ENCODE data around the gene CTNNBL1.

The CTNNBL1 gene

GRCh38 chr20:37856932-37857660, 163.3 kb downstream of the CTNNBL1 start:
- DNase-seq: no peak

GRCh38 chr20:37859406-37860171, 165.8 kb downstream of the CTNNBL1 start:
- no peak for DNase-seq

GRCh38 chr20:37863289-37863688, 169.5 kb downstream of the CTNNBL1 start:
- DNase-seq: no peak

- no peak for DNase-seq
These were observed 170.5 kb downstream of the CTNNBL1 start for GRCh38 chr20:37864298-37864697.

GRCh38 chr20:37866051-37866450, 172.2 kb downstream of the CTNNBL1 start:
- no peak for DNase-seq

GRCh38 chr20:37867289-37868195, 173.7 kb downstream of the CTNNBL1 start:
- no peak for DNase-seq

- no peak for DNase-seq
These were observed 175.1 kb downstream of the CTNNBL1 start for GRCh38 chr20:37868851-37869333.

GRCh38 chr20:37869334-37869861, 175.6 kb downstream of the CTNNBL1 start:
- no peak for DNase-seq

- no peak for DNase-seq
These were observed 176.5 kb downstream of the CTNNBL1 start for GRCh38 chr20:37870294-37870693.

- DNase-seq: no peak
These were observed 177.9 kb downstream of the CTNNBL1 start for GRCh38 chr20:37871751-37872150.

GRCh38 chr20:37872161-37872560, 178.3 kb downstream of the CTNNBL1 start:
- no peak for DNase-seq

- no peak for DNase-seq
These were observed 180.1 kb downstream of the CTNNBL1 start for GRCh38 chr20:37873884-37874283.

- no peak for DNase-seq
These were observed 181.8 kb downstream of the CTNNBL1 start for GRCh38 chr20:37875460-37876175.

- no peak for DNase-seq
These were observed 183.0 kb downstream of the CTNNBL1 start for GRCh38 chr20:37876863-37877262.

GRCh38 chr20:37877832-37878772, 184.3 kb downstream of the CTNNBL1 start:
- no peak for DNase-seq

GRCh38 chr20:37878835-37879599, 185.2 kb downstream of the CTNNBL1 start:
- no peak for DNase-seq

GRCh38 chr20:37879843-37880242, 186.0 kb downstream of the CTNNBL1 start:
- DNase-seq: no peak

GRCh38 chr20:37880726-37881591, 187.1 kb downstream of the CTNNBL1 start:
- DNase-seq: no peak
